OCI-M2 (cell line): ENCODE results near the gene SPINT1.

Source experiments
- DNase-seq: peaks from one replicate; lab custom pipeline; 2025; ENCODE audit not compliant: unreplicated experiment; lab: John Stamatoyannopoulos, UW

The SPINT1 gene

GRCh38 chr15:40828447-40829036 is 15.3 kb upstream of the SPINT1 start, which contains the start of gene PPP1R14D:
Gene PPP1R14D (minus strand): TSS chr15:40828708. CDS start chr15:40828641, 67 bp downstream.
- no peak for DNase-seq

DNA sequence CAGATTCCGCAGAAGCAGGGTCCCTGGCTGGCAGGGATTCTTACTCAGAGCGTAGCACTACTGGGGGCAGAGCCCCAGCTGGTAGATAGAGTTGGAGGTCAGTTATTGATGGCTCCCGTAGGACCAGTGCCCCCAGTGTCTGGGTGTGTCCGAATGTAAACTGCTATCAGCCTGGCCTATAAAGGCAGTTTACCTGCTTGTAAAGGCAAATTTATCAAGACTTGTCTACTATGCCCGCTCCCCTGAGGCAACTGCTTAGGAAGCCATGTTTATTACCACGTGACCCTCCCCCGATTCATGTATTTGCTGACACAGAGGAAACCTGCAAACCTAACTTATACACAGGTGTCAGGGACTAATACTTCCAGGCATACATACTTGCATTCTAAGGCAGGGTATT is 14.7 kb upstream of the SPINT1 start:
- no peak for DNase-seq

DNA sequence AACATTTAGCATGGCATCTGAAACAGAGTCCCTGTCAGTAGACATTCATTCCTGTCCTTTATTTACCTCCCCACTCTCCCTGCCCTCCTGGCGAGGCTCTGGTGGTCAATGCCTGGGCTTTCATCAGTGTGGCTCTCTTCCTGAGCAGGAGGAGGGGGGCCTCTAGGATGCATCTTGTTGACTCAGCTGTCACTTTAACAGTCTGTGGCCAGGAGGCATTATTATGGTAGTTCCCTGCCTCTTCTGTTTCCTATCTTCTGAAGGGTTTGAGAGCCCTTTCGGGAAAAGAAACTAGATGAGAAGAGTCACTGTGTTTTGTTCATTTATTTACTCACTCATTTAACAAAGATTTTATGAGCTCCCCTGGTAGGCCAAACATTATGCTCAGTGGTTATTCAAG is 13.0 kb upstream of the SPINT1 start:
- no peak for DNase-seq

GRCh38 chr15:40831861-40832260 is 12.0 kb upstream of the SPINT1 start:
- DNase-seq = no peak

DNA sequence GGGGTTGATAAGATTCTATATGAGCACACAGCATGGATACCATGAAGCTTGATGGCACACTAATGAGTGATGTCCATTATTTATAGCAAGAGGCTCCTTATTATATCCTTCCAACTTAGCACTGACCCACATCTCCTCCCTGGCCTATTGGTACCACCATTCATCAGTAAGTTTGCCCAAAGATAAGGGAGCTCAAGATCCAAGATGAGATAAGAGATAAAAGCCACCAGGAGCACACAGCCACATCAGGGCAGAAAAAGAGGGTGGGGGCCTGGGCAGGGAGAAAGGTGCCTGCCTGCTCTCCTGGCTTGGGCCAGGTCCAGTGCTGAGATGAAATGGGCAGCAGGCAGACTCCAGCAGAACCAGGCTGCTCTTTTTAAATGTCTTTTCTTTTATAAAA is 10.9 kb upstream of the SPINT1 start:
- no peak for DNase-seq

GRCh38 chr15:40836020-40836419 is 7.8 kb upstream of the SPINT1 start:
- no peak for DNase-seq

DNA sequence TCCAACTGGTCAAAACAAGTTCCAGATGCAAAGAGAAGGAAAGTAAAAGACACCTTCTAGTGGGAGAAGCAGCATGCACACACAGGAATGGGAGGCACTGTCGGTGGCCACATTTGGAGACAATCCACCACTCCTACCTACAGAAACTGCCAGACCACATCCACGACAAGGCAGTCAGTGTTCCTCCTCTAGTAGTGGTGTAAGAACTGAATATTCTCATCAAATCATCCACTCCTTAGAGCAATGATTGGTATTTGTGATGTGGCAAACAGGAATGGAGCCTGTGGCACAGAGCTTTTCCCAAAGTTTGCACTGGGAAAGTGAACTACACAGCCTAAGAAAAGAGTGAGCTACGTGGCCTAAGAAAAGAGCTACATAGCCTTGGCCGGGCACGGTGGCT is 5.1 kb upstream of the SPINT1 start:
- no peak for DNase-seq

DNA sequence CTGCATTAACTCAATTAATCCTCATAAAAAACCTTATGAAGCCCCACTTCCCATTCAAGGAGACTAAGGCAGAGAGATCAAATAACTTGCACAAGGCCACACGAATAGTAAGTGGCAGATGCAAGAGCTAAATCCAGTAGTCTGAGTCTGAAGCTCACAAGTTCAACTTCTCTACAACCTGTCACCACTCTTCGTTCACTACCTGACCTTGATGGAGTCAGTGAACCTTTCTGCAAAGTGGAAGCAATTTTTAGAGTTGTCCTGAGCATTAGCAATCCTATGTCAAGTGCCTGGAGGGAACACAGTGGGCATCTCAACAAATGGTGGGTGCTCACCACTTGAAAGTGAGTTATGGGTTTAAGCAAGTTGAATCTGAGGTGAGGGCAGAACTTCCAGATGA is 2.1 kb upstream of the SPINT1 start:
- DNase-seq = no peak

DNA sequence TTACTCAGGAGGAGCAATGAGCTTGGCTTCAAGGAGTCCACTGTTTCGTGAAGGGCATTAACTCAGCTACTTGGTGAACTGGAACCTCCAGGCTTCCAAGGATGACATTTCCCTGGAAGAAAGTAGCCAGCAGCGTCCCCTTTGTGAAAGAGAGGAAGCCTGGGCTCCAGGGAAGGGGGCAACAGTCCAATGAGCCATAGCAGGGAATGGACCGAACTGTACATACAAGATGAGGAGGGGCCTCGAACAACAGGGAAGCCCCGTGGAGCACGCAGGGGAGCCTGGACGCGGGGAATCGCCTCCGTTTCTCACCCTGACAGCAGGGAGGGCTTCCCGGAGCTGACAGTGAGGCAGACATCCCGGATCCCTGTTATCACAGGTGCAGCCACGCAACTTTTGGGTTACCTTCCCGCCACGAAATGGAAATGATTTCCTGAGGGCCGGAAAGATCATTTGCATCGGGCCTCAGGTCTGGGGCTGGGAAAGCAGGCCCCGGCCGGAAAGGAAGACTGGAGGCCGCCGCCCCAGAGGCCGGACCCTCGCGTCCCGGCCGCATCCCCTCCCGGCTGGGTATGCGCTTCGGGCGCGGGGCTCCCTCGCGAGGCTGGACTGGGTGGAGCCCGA is 475 bp upstream of the SPINT1 start:
- DNase-seq = no peak

GRCh38 chr15:40844696-40845030 is 815 bp downstream of the SPINT1 start:
- DNase-seq = no peak

GRCh38 chr15:40845036-40845435 is 1.2 kb downstream of the SPINT1 start:
- DNase-seq = no peak

- DNase-seq = no peak
Observed at GRCh38 chr15:40845511-40846284, 1.9 kb downstream of the SPINT1 start.

GRCh38 chr15:40846841-40847222 is 3.0 kb downstream of the SPINT1 start:
- DNase-seq = no peak

- DNase-seq = peak; percentile 68
Observed at GRCh38 chr15:40847223-40847961, 3.5 kb downstream of the SPINT1 start.

GRCh38 chr15:40850576-40851112 is 6.8 kb downstream of the SPINT1 start:
- DNase-seq = no peak

GRCh38 chr15:40852529-40852928 is 8.7 kb downstream of the SPINT1 start:
- no peak for DNase-seq

- DNase-seq = no peak
Observed at GRCh38 chr15:40853241-40853890, 9.5 kb downstream of the SPINT1 start.

GRCh38 chr15:40854161-40854560 is 10.3 kb downstream of the SPINT1 start:
- DNase-seq = no peak

DNA sequence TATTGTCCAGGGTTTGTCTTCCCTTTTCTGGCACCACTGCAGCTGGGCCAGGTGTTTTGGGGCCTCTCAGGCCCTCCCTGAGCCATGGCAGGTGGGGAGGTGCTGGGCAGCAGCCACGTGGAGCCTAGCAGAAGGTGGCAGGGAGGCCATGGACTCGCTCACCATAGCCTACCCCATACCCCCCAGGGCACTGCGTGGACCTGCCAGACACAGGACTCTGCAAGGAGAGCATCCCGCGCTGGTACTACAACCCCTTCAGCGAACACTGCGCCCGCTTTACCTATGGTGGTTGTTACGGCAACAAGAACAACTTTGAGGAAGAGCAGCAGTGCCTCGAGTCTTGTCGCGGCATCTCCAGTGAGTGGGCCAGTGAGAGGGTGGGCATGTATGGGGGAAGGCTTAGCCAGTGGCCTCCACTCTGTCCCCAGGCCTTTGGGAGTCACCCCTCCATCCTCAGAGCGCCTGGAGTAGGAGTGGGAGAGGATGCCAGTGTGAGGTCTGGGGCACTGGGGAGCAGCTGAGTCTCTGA is 11.9 kb downstream of the SPINT1 start:
- DNase-seq = no peak

DNA sequence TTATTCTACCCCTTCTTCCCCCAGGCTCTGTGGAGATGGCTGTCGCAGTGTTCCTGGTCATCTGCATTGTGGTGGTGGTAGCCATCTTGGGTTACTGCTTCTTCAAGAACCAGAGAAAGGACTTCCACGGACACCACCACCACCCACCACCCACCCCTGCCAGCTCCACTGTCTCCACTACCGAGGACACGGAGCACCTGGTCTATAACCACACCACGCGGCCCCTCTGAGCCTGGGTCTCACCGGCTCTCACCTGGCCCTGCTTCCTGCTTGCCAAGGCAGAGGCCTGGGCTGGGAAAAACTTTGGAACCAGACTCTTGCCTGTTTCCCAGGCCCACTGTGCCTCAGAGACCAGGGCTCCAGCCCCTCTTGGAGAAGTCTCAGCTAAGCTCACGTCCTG is 12.9 kb downstream of the SPINT1 start:
- no peak for DNase-seq
